Testis (tissue), 3 donors: Measurements from ENCODE around the gene KIF5C. TPM values are rescaled to one million over a fixed set of nuclear protein-coding genes. Genes with fewer than 3 reads are reported as not detected.

Experiments used
- DNase-seq: peaks from one replicate; pipeline ENCODE4 v3.0.0-alpha.2; 2019
- H3K27ac ChIP-seq, 2 donors: fragments of 200-600 bp; sonication (generic); one replicate each; pipeline ENCODE4 v1.5.1; 2019
- H3K27me3 ChIP-seq: fragments of 200-600 bp; sonication (generic); one replicate; pipeline ENCODE4 v1.5.1; 2019
- H3K36me3 ChIP-seq: fragments of 200-600 bp; sonication (generic); one replicate; pipeline ENCODE4 v1.5.1; 2017; ENCODE audit warnings: low read depth; ENCODE audit errors: missing control alignments
- H3K4me1 ChIP-seq: fragments of 200-600 bp; sonication (generic); one replicate; pipeline ENCODE4 v1.5.1; 2019
- H3K4me3 ChIP-seq, 2 donors: fragments of 200-600 bp; sonication (generic); one replicate each; pipeline ENCODE4 v1.5.1; 2017 to 2019
- H3K9me3 ChIP-seq: fragments of 200-600 bp; sonication (generic); one replicate; pipeline ENCODE4 v1.5.1; 2017
- CTCF ChIP-seq, 3 experiments: fragments of 450-650 bp in 2 of 3; fragments of 200-600 bp in 1 of 3; sonication (generic) in 1 of 3; IDR thresholded peaks; one replicate each; pipeline ENCODE4 v1.5.1; 2016 to 2019; ENCODE audit warnings: antibody characterized with exemption in 3 of 3, mild to moderate bottlenecking in 2 of 3, moderate library complexity in 1 of 3
- POLR2A ChIP-seq: fragments of 450-650 bp; IDR thresholded peaks from one replicate; pipeline ENCODE4 v1.6.1; 2017; ENCODE audit warnings: antibody characterized with exemption, mild to moderate bottlenecking, moderate library complexity
- WGBS, 2 donors: methylation state at CpG; one replicate each; pipeline ENCODE4 v1.1.5; 2018; 5-methylcytosine and 5-hydroxymethylcytosine counted together
- intact Hi-C: fragments of 100-400 bp; cut with DNase I; formaldehyde crosslinking; loops from one replicate; pipeline ENCODE4 v1.15.1; 2023; ENCODE audit warnings: low total_unique reads
- polyA plus RNA-seq: library from polyadenylated mRNA; stranded (reverse); fragments of 350-450 nt; fragmentation: Illumina TruSeq; extraction: RNeasy Lipid Tissue Mini Kit (QIAGEN cat#74804); gene quantifications from one replicate; pipeline ENCODE4 v1.2.3, GENCODE V29; 2014; ENCODE audit warnings: low read depth, low replicate concordance; ENCODE audit not compliant: insufficient read depth
- total RNA-seq, 2 donors: library from RNA; depleted of rRNA; stranded (reverse); fragments of >200 nt; gene quantifications; one replicate each; pipeline ENCODE4 v1.2.3, GENCODE V29; 2016

The KIF5C gene
- total and polyA plus RNA-seq, 3 donors from 2014 or later, result 57.0 to 159 (median 146) TPM

GRCh38 chr2:149018981-149019380 lies 144.0 kb downstream of the KIF5C start:
- intact Hi-C loops, result loop anchor here (5.0 kb wide), 1 partner anchor 538 kb away; no protein-coding TSS in a partner anchor

GRCh38 chr2:149019768-149020167 lies 144.7 kb downstream of the KIF5C start:
- DNase-seq, result no peak
- intact Hi-C loops, result loop anchor here (5.0 kb wide), 1 partner anchor 538 kb away; no protein-coding TSS in a partner anchor

More at GRCh38 chr2:149018981-149019380, 144.0 kb downstream of the KIF5C start:
- Histone ChIP-seq H3K4me3 (no peak overlapping the region), H3K36me3 (no peaks in the 10 kb centered on the region), H3K27ac (no peak overlapping the region), H3K4me1 (no peaks in the 10 kb centered on the region), H3K9me3 (no peaks in the 10 kb centered on the region), H3K27me3 (no peaks in the 10 kb centered on the region)
- no peak for DNase-seq
- TF ChIP-seq POLR2A, result no peak
- TF ChIP-seq CTCF (IDR thresholded peaks at IDR 0.05), result no peak
- 85 to 86% methylated on average over 3 of the region's 3 CpGs for WGBS, 2 donors

GRCh38 chr2:149020432-149020851 lies 145.4 kb downstream of the KIF5C start:
- H3K36me3 ChIP-seq, result no peaks in the 10 kb centered on the region
- 90 to 95% methylated on average over 10 of the region's 10 CpGs for WGBS, 2 donors
- intact Hi-C loops, result no loop called here
- no peaks in the 10 kb centered on the region for H3K27me3 ChIP-seq
- H3K4me3 ChIP-seq, result no peak overlapping the region
- TF ChIP-seq CTCF (IDR thresholded peaks at IDR 0.05) (no peak), POLR2A (no peak)
- DNase-seq, result no peak
- no peaks in the 10 kb centered on the region for H3K9me3 ChIP-seq
- H3K4me1 ChIP-seq, result no peaks in the 10 kb centered on the region
- H3K27ac ChIP-seq, result no peak overlapping the region

More at GRCh38 chr2:149019768-149020167, 144.7 kb downstream of the KIF5C start:
- 59 to 65% methylated on average over 2 of the region's 2 CpGs for WGBS, 2 donors
- no peak overlapping the region for H3K27ac ChIP-seq
- no peak overlapping the region for H3K4me3 ChIP-seq
- H3K4me1 ChIP-seq, result no peaks in the 10 kb centered on the region
- TF ChIP-seq CTCF (IDR thresholded peaks at IDR 0.05) (no peak), POLR2A (no peak)
- no peaks in the 10 kb centered on the region for H3K36me3 ChIP-seq
- no peaks in the 10 kb centered on the region for H3K9me3 ChIP-seq
- H3K27me3 ChIP-seq, result no peaks in the 10 kb centered on the region

- no peaks in the 10 kb centered on the region for H3K36me3 ChIP-seq
- WGBS, 2 donors, result 74 to 84% methylated on average over 5 of the region's 5 CpGs
- no peaks in the 10 kb centered on the region for H3K9me3 ChIP-seq
- H3K27ac ChIP-seq, result no peak overlapping the region
- no peak for TF ChIP-seq POLR2A
- no peak for TF ChIP-seq CTCF (IDR thresholded peaks at IDR 0.05)
- no peak overlapping the region for H3K4me3 ChIP-seq
- no peaks in the 10 kb centered on the region for H3K27me3 ChIP-seq
- intact Hi-C loops, result no loop called here
- H3K4me1 ChIP-seq, result no peaks in the 10 kb centered on the region
- DNase-seq, result no peak
Measured at GRCh38 chr2:149021271-149021719, 146.3 kb downstream of the KIF5C start.

GRCh38 chr2:149021761-149022160 lies 146.7 kb downstream of the KIF5C start:
- DNase-seq, result no peak
- H3K27ac ChIP-seq, result no peak overlapping the region
- TF ChIP-seq CTCF (IDR thresholded peaks at IDR 0.05) (no peak), POLR2A (no peak)
- H3K9me3 ChIP-seq, result no peaks in the 10 kb centered on the region
- intact Hi-C loops, result no loop called here
- no peaks in the 10 kb centered on the region for H3K36me3 ChIP-seq
- H3K27me3 ChIP-seq, result no peaks in the 10 kb centered on the region
- no peak overlapping the region for H3K4me3 ChIP-seq
- no peaks in the 10 kb centered on the region for H3K4me1 ChIP-seq
- WGBS, 2 donors, result 86 to 96% methylated on average over 6 of the region's 6 CpGs
